Ureter (tissue), 1 donor: Measurements from ENCODE around the gene GLYATL1. TPM values are rescaled to one million over a fixed set of nuclear protein-coding genes. Genes with fewer than 3 reads are reported as not detected.
"Not testable (repeated sequence)": the region's sequence is repeated elsewhere in the genome, so short reads cannot be mapped to it uniquely, and the experiment has no call there.

Experiments used
- DNase-seq: peaks from one replicate; pipeline ENCODE4 v3.0.0-alpha.2; 2020; ENCODE audit warnings: low spot score
- total RNA-seq: library from RNA; stranded (reverse); gene quantifications from one replicate; pipeline ENCODE4 v1.2.4, GENCODE V29; 2023
- donor health status: DM: yes; HTN: yes; CAD: no.

Gene GLYATL1
- total RNA-seq, 1 donor from 2014 or later, result 2.4 TPM

GRCh38 chr11:58998480-58999290 is 59.4 kb downstream of the GLYATL1 start:
- no peak for DNase-seq

GRCh38 chr11:58999291-58999680 is 60.0 kb downstream of the GLYATL1 start:
- DNase-seq, result no peak

GRCh38 chr11:59000003-59000402 is 60.7 kb downstream of the GLYATL1 start:
- no peak for DNase-seq

GRCh38 chr11:59002006-59002405 is 62.7 kb downstream of the GLYATL1 start:
- DNase-seq, result not testable (repeated sequence)

Other genes starting within 250 kb of the GLYATL1 start
- gene GLYAT, start 207.5 kb upstream of the GLYATL1 start, total RNA-seq, result not detected
- not detected for gene GLYATL2, start 94.8 kb upstream of the GLYATL1 start, total RNA-seq
- gene GLYATL1B, start 146.8 kb downstream of the GLYATL1 start, total RNA-seq, result not detected
- 1.0 TPM for gene FAM111B, start 167.7 kb downstream of the GLYATL1 start, total RNA-seq
- gene FAM111A, start 203.4 kb downstream of the GLYATL1 start, total RNA-seq, result 42.8 TPM
- gene DTX4, start 232.6 kb downstream of the GLYATL1 start, total RNA-seq, result 126 TPM